ENCODE measurements around the gene NTM.

GRCh38 chr11:132032555-132032954 is 662.1 kb downstream of the NTM start:
- TF ChIP-seq, protein P1, sequence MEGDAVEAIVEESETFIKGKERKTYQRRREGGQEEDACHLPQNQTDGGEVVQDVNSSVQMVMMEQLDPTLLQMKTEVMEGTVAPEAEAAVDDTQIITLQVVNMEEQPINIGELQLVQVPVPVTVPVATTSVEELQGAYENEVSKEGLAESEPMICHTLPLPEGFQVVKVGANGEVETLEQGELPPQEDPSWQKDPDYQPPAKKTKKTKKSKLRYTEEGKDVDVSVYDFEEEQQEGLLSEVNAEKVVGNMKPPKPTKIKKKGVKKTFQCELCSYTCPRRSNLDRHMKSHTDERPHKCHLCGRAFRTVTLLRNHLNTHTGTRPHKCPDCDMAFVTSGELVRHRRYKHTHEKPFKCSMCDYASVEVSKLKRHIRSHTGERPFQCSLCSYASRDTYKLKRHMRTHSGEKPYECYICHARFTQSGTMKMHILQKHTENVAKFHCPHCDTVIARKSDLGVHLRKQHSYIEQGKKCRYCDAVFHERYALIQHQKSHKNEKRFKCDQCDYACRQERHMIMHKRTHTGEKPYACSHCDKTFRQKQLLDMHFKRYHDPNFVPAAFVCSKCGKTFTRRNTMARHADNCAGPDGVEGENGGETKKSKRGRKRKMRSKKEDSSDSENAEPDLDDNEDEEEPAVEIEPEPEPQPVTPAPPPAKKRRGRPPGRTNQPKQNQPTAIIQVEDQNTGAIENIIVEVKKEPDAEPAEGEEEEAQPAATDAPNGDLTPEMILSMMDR (conservative IDR thresholded peaks at IDR 0.05 in 1 of 2, IDR thresholded peaks at IDR 0.05 in 1 of 2; ENCODE audit: low read depth in 1 of 2, low read length in 2 of 2): no peak
- TF ChIP-seq EZH2 (IDR thresholded peaks at IDR 0.05; ENCODE audit: low read length, missing control alignments): no peak
